H1 (cell line): ENCODE results near the gene ZNF831. TPM values are rescaled to one million over a fixed set of nuclear protein-coding genes. Genes with fewer than 3 reads are reported as not detected.

Source experiments
- CHD1 ChIP-seq: IDR thresholded peaks from 2 replicates; pipeline ENCODE4 v1.6.1; 2012; ENCODE audit warnings: low read depth, low read length, improper control_type of control experiment
- GABPA ChIP-seq: IDR thresholded peaks from 2 replicates; pipeline ENCODE4 v1.6.1; 2011; ENCODE audit warnings: mild to moderate bottlenecking, low read length, moderate library complexity, borderline replicate concordance; ENCODE audit not compliant: insufficient read depth
- GTF2F1 ChIP-seq: IDR thresholded peaks from 2 replicates; pipeline ENCODE4 v1.6.1; 2012; ENCODE audit warnings: low read depth, low read length, improper control_type of control experiment, borderline replicate concordance
- PHF8 ChIP-seq: fragments of 200-600 bp; sonication (generic); conservative IDR thresholded peaks from 2 replicates; pipeline ENCODE4 v1.7.1; 2012; ENCODE audit warnings: low read depth, mild to moderate bottlenecking, inconsistent platforms, low read length, moderate library complexity
- TBP ChIP-seq: IDR thresholded peaks from 2 replicates; pipeline ENCODE4 v1.6.1; 2011; ENCODE audit warnings: low read depth, low read length, improper control_type of control experiment
- polyA plus RNA-seq, 7 experiments: library from polyadenylated mRNA; depleted of rRNA in 3 of 7; stranded (reverse) in 5 of 7; unstranded in 2 of 7; fragments of >200 nt in 5 of 7; fragments of 200-250 nt in 2 of 7; gene quantifications; 1 replicate in 5 of 7; 2 replicates in 1 of 7; 4 replicates in 1 of 7; pipeline versions ENCODE4 v1.2.1 to v1.2.3, GENCODE V29; 2011 to 2013; ENCODE audit warnings: missing spikeins in 2 of 7, mixed read lengths in 2 of 7
- total RNA-seq: library from RNA; stranded (reverse); fragmentation: NEBNext Ultra II Directional; extraction: Animal tissue kit (Norgen Biotek cat#: 25700); gene quantifications from 2 replicates; pipeline ENCODE4 v1.2.1, GENCODE V29; 2021

The ZNF831 gene
- total and polyA plus RNA-seq, 2 of the 8 experiments (the other 6 are each of a cell fraction or from before 2014, with no cell fraction given): not detected

DNA sequence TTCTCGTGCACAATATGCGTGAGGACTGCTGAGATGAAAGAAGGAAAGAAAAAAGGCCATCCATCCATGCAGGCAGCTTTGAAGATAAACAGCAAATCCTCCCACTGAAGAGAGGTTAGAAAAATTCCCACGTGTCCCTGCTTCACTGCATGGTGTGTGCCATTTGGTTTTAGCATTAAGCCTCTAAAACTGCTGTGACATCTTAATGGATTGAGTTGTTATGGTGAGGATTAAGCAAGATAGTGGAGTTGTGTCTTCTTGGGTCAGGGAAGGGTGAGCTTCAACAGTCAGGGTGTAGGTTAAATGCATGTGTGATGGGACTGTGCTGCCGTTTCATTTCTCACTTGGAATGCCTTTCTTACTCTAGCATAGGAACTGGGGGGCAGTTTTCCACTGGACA, 50.5 kb downstream of the ZNF831 start (continued):
- TF ChIP-seq GTF2F1 (no peak), TBP (no peak), GABPA (no peak), PHF8 (no peak), CHD1 (no peak)
